ENCODE results near the gene MACROD2.

Gene MACROD2

GRCh38 chr20:14953736-14954135, 958.4 kb downstream of the MACROD2 start:
- TF ChIP-seq TAF1 (IDR thresholded peaks at IDR 0.05; ENCODE audit: borderline replicate concordance, insufficient read depth, low read length) (no peak), SIN3A (IDR thresholded peaks at IDR 0.05; ENCODE audit: borderline replicate concordance, insufficient read depth, low read length) (no peak), POLR2AphosphoS5 (IDR thresholded peaks at IDR 0.05; ENCODE audit: low read depth, low read length) (no peak), FOXP2 (optimal IDR thresholded peaks at IDR 0.05; ENCODE audit: borderline replicate concordance, extremely low read depth, extremely low read length, insufficient read depth) (no peak)
- TF ChIP-seq, protein P1, sequence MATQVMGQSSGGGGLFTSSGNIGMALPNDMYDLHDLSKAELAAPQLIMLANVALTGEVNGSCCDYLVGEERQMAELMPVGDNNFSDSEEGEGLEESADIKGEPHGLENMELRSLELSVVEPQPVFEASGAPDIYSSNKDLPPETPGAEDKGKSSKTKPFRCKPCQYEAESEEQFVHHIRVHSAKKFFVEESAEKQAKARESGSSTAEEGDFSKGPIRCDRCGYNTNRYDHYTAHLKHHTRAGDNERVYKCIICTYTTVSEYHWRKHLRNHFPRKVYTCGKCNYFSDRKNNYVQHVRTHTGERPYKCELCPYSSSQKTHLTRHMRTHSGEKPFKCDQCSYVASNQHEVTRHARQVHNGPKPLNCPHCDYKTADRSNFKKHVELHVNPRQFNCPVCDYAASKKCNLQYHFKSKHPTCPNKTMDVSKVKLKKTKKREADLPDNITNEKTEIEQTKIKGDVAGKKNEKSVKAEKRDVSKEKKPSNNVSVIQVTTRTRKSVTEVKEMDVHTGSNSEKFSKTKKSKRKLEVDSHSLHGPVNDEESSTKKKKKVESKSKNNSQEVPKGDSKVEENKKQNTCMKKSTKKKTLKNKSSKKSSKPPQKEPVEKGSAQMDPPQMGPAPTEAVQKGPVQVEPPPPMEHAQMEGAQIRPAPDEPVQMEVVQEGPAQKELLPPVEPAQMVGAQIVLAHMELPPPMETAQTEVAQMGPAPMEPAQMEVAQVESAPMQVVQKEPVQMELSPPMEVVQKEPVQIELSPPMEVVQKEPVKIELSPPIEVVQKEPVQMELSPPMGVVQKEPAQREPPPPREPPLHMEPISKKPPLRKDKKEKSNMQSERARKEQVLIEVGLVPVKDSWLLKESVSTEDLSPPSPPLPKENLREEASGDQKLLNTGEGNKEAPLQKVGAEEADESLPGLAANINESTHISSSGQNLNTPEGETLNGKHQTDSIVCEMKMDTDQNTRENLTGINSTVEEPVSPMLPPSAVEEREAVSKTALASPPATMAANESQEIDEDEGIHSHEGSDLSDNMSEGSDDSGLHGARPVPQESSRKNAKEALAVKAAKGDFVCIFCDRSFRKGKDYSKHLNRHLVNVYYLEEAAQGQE (IDR thresholded peaks at IDR 0.05; ENCODE audit: insufficient read depth in 1 of 2, low read depth in 2 of 2, low read length in 2 of 2): no peak

DNA sequence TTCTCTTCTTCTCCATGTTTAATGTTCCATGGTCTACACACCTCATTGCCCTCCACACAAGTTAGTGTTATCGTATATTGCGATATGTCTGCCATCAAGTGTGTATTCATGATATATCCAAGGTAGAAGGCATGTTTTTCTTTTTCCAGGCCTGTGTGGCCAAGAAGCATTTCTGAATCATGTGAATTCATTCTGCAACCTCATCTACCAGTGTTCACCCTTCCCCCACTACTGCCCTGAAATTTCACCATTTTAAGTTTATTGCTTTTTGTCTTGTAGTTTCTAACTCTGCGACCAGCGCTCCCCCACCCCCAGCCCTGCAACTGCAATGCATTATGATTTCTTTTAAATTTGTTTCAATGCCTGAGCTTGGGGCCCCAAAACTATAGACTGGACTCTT, 960.1 kb downstream of the MACROD2 start:
- TF ChIP-seq, protein P1 (IDR thresholded peaks at IDR 0.05; ENCODE audit: insufficient read depth in 1 of 2, low read depth in 2 of 2, low read length in 2 of 2): no peak
- no peak for TF ChIP-seq FOXP2 (optimal IDR thresholded peaks at IDR 0.05; ENCODE audit: borderline replicate concordance, extremely low read depth, extremely low read length, insufficient read depth)
- no peak for TF ChIP-seq SIN3A (IDR thresholded peaks at IDR 0.05; ENCODE audit: borderline replicate concordance, insufficient read depth, low read length)
- TF ChIP-seq POLR2AphosphoS5 (IDR thresholded peaks at IDR 0.05; ENCODE audit: low read depth, low read length): no peak
- TF ChIP-seq TAF1 (IDR thresholded peaks at IDR 0.05; ENCODE audit: borderline replicate concordance, insufficient read depth, low read length): no peak

GRCh38 chr20:14956026-14956425, 960.7 kb downstream of the MACROD2 start:
- TF ChIP-seq SIN3A (IDR thresholded peaks at IDR 0.05; ENCODE audit: borderline replicate concordance, insufficient read depth, low read length) (no peak), TAF1 (IDR thresholded peaks at IDR 0.05; ENCODE audit: borderline replicate concordance, insufficient read depth, low read length) (no peak), FOXP2 (optimal IDR thresholded peaks at IDR 0.05; ENCODE audit: borderline replicate concordance, extremely low read depth, extremely low read length, insufficient read depth) (no peak), POLR2AphosphoS5 (IDR thresholded peaks at IDR 0.05; ENCODE audit: low read depth, low read length) (no peak)
- TF ChIP-seq, protein P1 (IDR thresholded peaks at IDR 0.05; ENCODE audit: insufficient read depth in 1 of 2, low read depth in 2 of 2, low read length in 2 of 2): no peak

DNA sequence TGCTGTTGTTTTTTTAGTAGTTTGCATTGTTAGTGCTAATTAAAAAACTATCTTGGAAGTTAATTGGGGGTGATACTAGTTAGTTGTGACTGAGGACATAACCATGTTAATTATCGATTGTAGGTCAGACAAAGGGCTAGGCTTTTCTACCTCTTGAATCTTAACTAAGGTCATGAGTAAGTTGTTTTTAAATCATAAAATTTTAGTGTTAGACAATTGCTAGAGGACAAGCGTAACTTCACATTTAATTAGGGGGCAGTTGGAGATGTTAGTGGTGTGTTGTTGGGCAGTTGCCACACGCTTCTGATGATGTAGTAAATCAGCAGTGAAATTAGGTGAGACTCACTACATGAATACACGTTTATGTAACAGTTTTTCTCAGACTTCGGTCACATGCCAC, 961.2 kb downstream of the MACROD2 start:
- TF ChIP-seq FOXP2 (optimal IDR thresholded peaks at IDR 0.05; ENCODE audit: borderline replicate concordance, extremely low read depth, extremely low read length, insufficient read depth) (no peak), TAF1 (IDR thresholded peaks at IDR 0.05; ENCODE audit: borderline replicate concordance, insufficient read depth, low read length) (no peak), SIN3A (IDR thresholded peaks at IDR 0.05; ENCODE audit: borderline replicate concordance, insufficient read depth, low read length) (no peak), POLR2AphosphoS5 (IDR thresholded peaks at IDR 0.05; ENCODE audit: low read depth, low read length) (no peak)
- TF ChIP-seq, protein P1 (IDR thresholded peaks at IDR 0.05; ENCODE audit: insufficient read depth in 1 of 2, low read depth in 2 of 2, low read length in 2 of 2): no peak

- TF ChIP-seq TAF1 (IDR thresholded peaks at IDR 0.05; ENCODE audit: borderline replicate concordance, insufficient read depth, low read length): no peak
- no peak for TF ChIP-seq FOXP2 (optimal IDR thresholded peaks at IDR 0.05; ENCODE audit: borderline replicate concordance, extremely low read depth, extremely low read length, insufficient read depth)
- TF ChIP-seq, protein P1 (IDR thresholded peaks at IDR 0.05; ENCODE audit: insufficient read depth in 1 of 2, low read depth in 2 of 2, low read length in 2 of 2): no peak
- no peak for TF ChIP-seq POLR2AphosphoS5 (IDR thresholded peaks at IDR 0.05; ENCODE audit: low read depth, low read length)
- no peak for TF ChIP-seq SIN3A (IDR thresholded peaks at IDR 0.05; ENCODE audit: borderline replicate concordance, insufficient read depth, low read length)
Observed at GRCh38 chr20:14957402-14957801, 962.1 kb downstream of the MACROD2 start.
